Activated CD4-positive, alpha-beta T cell treated with anti-CD3 and anti-CD28 coated beads for 48 hours (primary cell): ENCODE data around the gene ABCG2.

Experiments used
- DNase-seq: peaks from one replicate; pipeline ENCODE4 v3.0.0-alpha.2; 2020

Gene ABCG2

DNA sequence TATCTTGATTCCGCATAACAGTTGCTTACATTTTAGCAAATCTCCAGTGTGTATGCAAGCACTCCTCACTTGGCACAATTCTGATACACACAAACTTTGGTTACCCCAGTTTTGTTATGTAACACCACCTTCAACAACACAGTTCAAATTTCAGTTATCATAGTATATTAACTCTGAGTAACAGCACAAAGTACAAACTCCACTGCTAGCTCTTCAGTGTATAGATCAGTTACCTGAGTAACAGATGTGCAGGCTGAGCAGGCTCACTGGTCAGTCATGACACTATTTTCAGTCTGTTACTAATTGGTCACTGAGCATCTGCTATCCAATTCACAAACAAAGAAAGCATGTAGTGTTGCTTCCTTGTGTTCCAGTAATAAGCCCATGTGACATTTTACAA, 95.6 kb downstream of the ABCG2 start:
- no peak for DNase-seq

DNA sequence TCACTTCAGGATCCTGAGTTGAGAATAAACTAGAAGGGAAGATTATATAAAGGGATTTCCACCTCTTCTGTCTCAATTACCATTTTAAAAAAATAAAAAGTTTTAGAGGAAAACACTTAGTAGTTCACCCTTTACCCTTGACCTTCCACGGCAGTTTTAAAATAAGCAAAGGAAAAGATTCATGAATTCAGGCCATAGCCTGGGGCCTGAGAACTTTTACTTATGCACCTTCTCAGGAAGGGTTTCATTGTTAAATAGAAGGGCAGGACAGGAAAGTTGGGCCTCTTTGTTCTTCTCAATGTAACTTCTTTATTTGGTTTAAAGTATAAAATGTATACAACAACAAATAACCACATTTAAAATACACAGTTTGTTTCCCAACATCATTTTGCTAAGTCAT, 96.1 kb downstream of the ABCG2 start:
- DNase-seq, result no peak

- DNase-seq, result no peak
Observed at GRCh38 chr4:88060431-88060830, 98.0 kb downstream of the ABCG2 start.

DNA sequence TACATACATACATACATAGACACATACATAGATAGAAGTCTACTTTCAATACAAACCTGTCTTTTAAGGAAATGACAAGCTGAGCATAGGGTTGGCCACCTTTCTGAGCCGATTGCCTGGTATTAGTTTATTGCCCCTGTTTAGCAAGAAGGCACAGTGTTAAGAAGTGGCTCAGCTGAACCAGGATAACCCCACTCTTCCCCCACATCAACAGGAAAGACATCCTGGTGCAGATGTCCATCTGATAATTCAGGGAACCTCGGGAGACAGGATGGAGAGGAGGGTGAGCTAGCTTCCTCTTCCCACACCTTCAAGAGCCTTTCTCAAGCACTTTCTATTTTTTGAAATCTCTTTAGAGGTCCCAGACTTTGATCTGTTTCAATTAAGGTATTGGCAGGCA, 98.7 kb downstream of the ABCG2 start:
- no peak for DNase-seq

GRCh38 chr4:88058295-88058694, 100.1 kb downstream of the ABCG2 start:
- no peak for DNase-seq

DNA sequence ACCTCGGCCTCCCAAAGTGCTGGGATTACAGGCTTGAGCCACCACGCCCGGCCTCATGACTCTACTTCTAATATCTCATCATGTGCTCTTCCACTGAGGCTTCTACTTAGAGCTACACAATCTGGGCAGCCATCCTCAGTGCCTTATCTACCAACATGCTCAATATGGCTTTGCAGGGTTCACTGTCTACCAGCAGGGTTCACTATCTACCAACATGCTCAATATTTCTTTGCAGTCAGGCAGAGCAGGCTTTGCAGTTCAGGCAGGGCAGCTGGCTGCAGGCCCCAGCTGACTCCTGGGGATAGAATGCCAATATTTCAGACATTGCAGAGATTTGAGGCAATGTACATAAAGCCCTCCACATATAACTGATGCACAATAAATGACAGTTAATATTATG, 103.5 kb downstream of the ABCG2 start:
- no peak for DNase-seq

GRCh38 chr4:88054229-88054628, 104.2 kb downstream of the ABCG2 start:
- DNase-seq, result no peak

DNA sequence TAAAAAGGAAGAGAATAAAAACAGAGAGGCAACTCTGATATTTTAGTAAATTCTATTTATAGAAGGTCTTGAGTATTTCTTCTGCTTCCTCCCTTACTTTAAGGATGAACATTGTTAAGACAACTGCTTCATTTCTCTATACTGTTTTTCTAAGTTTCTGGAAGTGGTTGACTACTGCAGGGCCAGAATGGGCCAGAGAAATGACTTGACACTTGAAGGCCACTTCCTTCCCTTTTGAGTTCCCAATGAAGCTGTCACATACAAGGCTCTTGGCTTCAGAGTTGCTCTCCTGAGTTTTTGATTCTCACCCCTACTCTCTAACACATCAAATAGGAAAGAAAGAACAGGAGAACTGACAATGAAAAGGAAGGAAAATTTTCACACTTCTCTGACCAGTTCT, 113.4 kb downstream of the ABCG2 start:
- no peak for DNase-seq

- no peak for DNase-seq
Observed at GRCh38 chr4:88043586-88044340, 114.7 kb downstream of the ABCG2 start.

DNA sequence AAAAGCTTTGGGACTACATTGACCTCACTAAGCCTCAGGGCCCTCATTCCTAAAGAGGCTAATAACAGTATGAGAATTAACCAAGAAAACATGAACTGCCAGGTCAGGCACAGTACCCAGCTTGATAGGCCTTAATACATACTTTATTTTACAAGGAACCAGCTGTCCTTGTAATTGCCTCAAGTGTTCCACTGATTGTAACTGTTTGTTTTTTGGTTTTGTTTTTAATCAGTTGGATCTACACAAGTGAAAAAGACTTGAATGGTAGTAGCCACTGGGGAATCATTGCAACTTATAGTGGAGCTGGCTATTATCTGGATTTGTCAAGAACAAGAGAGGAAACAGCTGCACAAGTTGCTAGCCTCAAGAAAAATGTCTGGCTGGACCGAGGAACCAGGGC, 115.4 kb downstream of the ABCG2 start:
- no peak for DNase-seq

DNA sequence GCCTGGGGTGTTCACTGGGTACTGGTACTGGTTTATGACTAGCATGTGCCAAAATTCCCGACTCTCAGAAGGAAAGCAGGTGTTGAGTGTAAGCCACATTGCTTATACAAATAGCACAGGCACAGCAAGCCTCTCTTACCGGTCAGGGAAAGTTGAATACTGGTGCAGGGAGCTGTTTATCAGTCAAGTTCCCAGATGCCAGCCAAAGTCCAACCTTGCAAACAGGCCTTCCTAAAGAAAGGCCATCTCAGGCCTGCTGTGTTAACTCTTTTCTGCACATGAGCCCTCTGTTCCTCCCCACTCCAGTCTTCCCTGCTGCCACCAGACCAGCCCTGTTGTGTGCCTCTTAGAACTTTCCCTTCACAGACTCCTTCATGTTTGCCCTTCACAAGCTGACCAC, 116.8 kb downstream of the ABCG2 start:
- no peak for DNase-seq

- DNase-seq, result no peak
Observed at GRCh38 chr4:88040707-88041106, 117.7 kb downstream of the ABCG2 start.
